A673 (cell line): Measurements from ENCODE around the gene ATP2A2. TPM values are rescaled to one million over a fixed set of nuclear protein-coding genes. Genes with fewer than 3 reads are reported as not detected.

Source experiments
- BruUV-seq: library from RNA; stranded (reverse); fragments of 400-500 nt; replicated peaks from 2 replicates; lab custom pipeline; 2021; lab: Mats Ljungman, UMichigan
- CTCF ChIA-PET: fragments of 300-600 bp; sonication (Branson Sonifier 250); formaldehyde crosslinking; loops from one replicate; lab custom pipeline; 2022; ENCODE audit warnings: antibody characterized with exemption; lab: Charles Lee
- POLR2A ChIA-PET: fragments of 300-600 bp; sonication (Branson Sonifier 250); formaldehyde crosslinking; loops from one replicate; lab custom pipeline; 2022; ENCODE audit warnings: antibody characterized with exemption; ENCODE audit not compliant: low non-redundant PET; lab: Charles Lee
- DNase-seq: peaks from one replicate; pipeline ENCODE4 v3.0.0-alpha.2; 2015; ENCODE audit warnings: low spot score
- H3K27ac ChIP-seq: fragments of 200-600 bp; sonication (generic); 2 replicates; pipeline ENCODE4 v1.5.1; 2016; ENCODE audit warnings: mixed run types, low read depth, mild to moderate bottlenecking, mixed read lengths, antibody characterized with exemption, low read length; ENCODE audit not compliant: poor library complexity, severe bottlenecking
- H3K27me3 ChIP-seq: fragments of 200-600 bp; sonication (generic); replicated peaks from 2 replicates; pipeline ENCODE4 v1.6.1; 2017; ENCODE audit warnings: mixed run types, low read depth, mild to moderate bottlenecking, mixed read lengths, antibody characterized with exemption, low read length; ENCODE audit not compliant: insufficient read depth, poor library complexity
- H3K36me3 ChIP-seq: fragments of 200-600 bp; sonication (generic); 2 replicates; pipeline ENCODE4 v1.6.1; 2016; ENCODE audit warnings: mixed run types, mild to moderate bottlenecking, mixed read lengths, antibody characterized with exemption, low read length; ENCODE audit not compliant: insufficient read depth, poor library complexity, severe bottlenecking
- H3K4me1 ChIP-seq: fragments of 200-600 bp; sonication (generic); 2 replicates; pipeline ENCODE4 v1.6.1; 2017; ENCODE audit warnings: mixed run types, mild to moderate bottlenecking, mixed read lengths, antibody characterized with exemption, low read length; ENCODE audit not compliant: insufficient read depth, poor library complexity, severe bottlenecking
- H3K4me3 ChIP-seq: fragments of 200-600 bp; sonication (generic); 2 replicates; pipeline ENCODE4 v1.5.1; 2016; ENCODE audit warnings: low read depth, mixed run types, mild to moderate bottlenecking, mixed read lengths, low read length; ENCODE audit not compliant: poor library complexity, severe bottlenecking
- H3K9me3 ChIP-seq: fragments of 200-600 bp; sonication (generic); 2 replicates; pipeline ENCODE4 v1.6.1; 2016; ENCODE audit warnings: mixed run types, low read depth, mild to moderate bottlenecking, mixed read lengths, antibody characterized with exemption, low read length; ENCODE audit not compliant: poor library complexity, severe bottlenecking
- EZH2 ChIP-seq: fragments of 200-600 bp; sonication (generic); IDR thresholded peaks from 2 replicates; pipeline ENCODE4 v1.6.1; 2017; ENCODE audit warnings: borderline replicate concordance, low read depth, mild to moderate bottlenecking, mixed read lengths, antibody characterized with exemption, low read length; ENCODE audit not compliant: poor library complexity, severe bottlenecking
- intact Hi-C: fragments of 100-400 bp; cut with micrococcal nuclease; formaldehyde crosslinking; loops from one replicate; pipeline ENCODE4 v1.10.0; 2022; ENCODE audit not compliant: unreplicated experiment
- total RNA-seq: library from RNA; stranded (reverse); gene quantifications from 2 replicates; pipeline ENCODE4 v1.2.3, GENCODE V29; 2021
- TF ChIP-seq, protein P1 (sequence below): fragments of 300-800, 200-600 bp; sonication (generic); conservative IDR thresholded peaks from 2 replicates; pipeline ENCODE4 v1.5.1; 2017; ENCODE audit warnings: low read depth, mild to moderate bottlenecking, antibody characterized with exemption, low read length, moderate library complexity, mixed read lengths

The ATP2A2 gene
- total RNA-seq, 1 experiment from 2014 or later = 333 TPM

DNA sequence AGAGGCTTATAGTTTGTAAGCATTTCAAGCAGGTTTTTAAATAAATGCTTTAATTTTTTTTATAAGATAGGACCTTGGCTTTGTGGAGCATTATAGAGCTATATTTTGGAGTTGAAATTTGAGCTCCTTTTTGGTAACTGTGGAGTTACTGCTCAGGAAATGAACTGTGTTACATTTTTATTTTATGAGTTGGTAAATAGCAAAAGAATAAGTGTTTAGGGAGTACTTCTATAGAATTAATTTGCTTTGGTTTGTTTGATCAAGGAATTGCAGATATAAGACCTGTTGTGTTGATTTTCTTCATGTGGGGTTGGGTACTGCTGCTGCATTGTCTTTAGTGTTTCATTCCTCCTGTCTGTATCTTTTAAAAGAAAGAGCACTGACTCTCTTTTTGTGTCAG, 3.5 kb downstream of the ATP2A2 start:
- intact Hi-C loops = loop anchor here (5.0 kb wide), 1 partner anchor 182 kb away; no protein-coding TSS in a partner anchor
- Histone ChIP-seq H3K27ac (no peak overlapping the region), H3K36me3 (peaks cover 65% of the 10 kb centered on the region), H3K9me3 (no peaks in the 10 kb centered on the region), H3K27me3 (no peaks in the 10 kb centered on the region), H3K4me3 (peak overlapping the region; percentile 88), H3K4me1 (peaks cover 54% of the 10 kb centered on the region)
- no TSS peak for BruUV-seq
- ChIA-PET POLR2A (interaction anchor here (0.7 kb wide), 1 partner anchor 60 kb away, joined by 3 read pairs; no protein-coding TSS in a partner anchor), CTCF (no interaction called here)
- TF ChIP-seq, protein P1, sequence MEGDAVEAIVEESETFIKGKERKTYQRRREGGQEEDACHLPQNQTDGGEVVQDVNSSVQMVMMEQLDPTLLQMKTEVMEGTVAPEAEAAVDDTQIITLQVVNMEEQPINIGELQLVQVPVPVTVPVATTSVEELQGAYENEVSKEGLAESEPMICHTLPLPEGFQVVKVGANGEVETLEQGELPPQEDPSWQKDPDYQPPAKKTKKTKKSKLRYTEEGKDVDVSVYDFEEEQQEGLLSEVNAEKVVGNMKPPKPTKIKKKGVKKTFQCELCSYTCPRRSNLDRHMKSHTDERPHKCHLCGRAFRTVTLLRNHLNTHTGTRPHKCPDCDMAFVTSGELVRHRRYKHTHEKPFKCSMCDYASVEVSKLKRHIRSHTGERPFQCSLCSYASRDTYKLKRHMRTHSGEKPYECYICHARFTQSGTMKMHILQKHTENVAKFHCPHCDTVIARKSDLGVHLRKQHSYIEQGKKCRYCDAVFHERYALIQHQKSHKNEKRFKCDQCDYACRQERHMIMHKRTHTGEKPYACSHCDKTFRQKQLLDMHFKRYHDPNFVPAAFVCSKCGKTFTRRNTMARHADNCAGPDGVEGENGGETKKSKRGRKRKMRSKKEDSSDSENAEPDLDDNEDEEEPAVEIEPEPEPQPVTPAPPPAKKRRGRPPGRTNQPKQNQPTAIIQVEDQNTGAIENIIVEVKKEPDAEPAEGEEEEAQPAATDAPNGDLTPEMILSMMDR = no peak
- TF ChIP-seq EZH2 = no peak
- no peak for DNase-seq

DNA sequence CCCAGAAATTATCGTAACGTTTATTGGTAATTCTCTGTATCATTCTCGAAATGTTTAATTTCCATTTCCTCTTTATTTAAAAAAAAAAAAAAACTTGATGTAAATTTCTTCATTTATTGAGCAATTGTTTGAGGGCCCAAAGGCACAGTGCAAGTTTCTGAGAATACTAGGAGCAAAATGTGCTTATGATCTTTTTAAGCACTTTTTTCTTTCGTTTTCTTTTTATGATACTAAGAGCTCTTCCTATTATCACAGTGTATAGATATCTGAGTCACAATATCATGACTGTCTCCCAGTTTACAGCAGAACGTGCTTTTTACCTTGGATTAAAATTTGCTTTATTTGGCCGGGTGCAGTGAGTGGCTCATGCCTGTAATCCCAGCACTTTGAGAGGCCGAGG, 5.6 kb downstream of the ATP2A2 start:
- Histone ChIP-seq H3K36me3 (peaks cover 83% of the 10 kb centered on the region), H3K27ac (no peak overlapping the region), H3K4me3 (peak overlapping the region; percentile 88), H3K9me3 (no peaks in the 10 kb centered on the region), H3K4me1 (peaks cover 50% of the 10 kb centered on the region), H3K27me3 (no peaks in the 10 kb centered on the region)
- ChIA-PET POLR2A (no interaction called here), CTCF (interaction anchor here (0.7 kb wide), 1 partner anchor 163 kb away, joined by 3 read pairs; no protein-coding TSS in a partner anchor)
- intact Hi-C loops = no loop called here
- BruUV-seq = no TSS peak
- TF ChIP-seq, protein P1 = no peak
- no peak for TF ChIP-seq EZH2
- DNase-seq = no peak

DNA sequence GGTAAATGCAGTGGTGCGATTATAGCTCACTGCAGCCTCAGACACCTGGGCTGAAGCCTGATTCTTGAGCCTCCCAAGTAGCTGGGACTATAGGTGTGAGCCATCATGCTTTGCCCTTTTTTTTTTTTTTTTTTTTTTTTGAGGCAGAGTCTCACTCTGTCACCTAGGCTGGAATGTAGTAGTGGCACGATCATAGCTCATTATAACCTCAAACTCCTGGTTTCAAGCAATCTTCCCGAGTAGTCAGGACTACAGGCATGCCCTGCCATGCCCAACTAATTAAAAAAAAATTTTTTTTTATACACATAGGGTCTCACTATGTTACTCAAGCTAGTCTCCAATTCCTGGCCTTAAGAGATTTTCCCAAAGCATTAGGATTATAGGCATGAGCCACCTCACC, 6.9 kb downstream of the ATP2A2 start:
- H3K27ac ChIP-seq = no peak overlapping the region
- CTCF ChIA-PET = no interaction called here

More for the DNA sequence above, 6.9 kb downstream of the ATP2A2 start:
- POLR2A ChIA-PET = interaction anchor here (0.6 kb wide), 1 partner anchor 87 kb away, joined by 4 read pairs; no protein-coding TSS in a partner anchor
- BruUV-seq = no TSS peak
- TF ChIP-seq, protein P1 = no peak
- TF ChIP-seq EZH2 = no peak
- peaks cover 91% of the 10 kb centered on the region for H3K36me3 ChIP-seq
- DNase-seq = no peak
- H3K27me3 ChIP-seq = no peaks in the 10 kb centered on the region
- no peaks in the 10 kb centered on the region for H3K9me3 ChIP-seq
- H3K4me3 ChIP-seq = no peak overlapping the region
- H3K4me1 ChIP-seq = peaks cover 50% of the 10 kb centered on the region
- intact Hi-C loops = no loop called here
